HUES48 (cell line): ENCODE results near the gene KITLG.

Experiments
- H3K27ac ChIP-seq: one replicate; pipeline ENCODE4 v1.7.0; 2013; ENCODE audit warnings: low read depth, low read length, inconsistent platforms
- H3K27me3 ChIP-seq: 2 replicates; pipeline ENCODE4 v1.6.1; 2013; ENCODE audit warnings: mild to moderate bottlenecking, low read length; ENCODE audit not compliant: control insufficient read depth, insufficient read depth
- H3K36me3 ChIP-seq: 2 replicates; pipeline ENCODE4 v1.6.1; 2013; ENCODE audit warnings: low read length; ENCODE audit not compliant: control insufficient read depth, insufficient read depth
- H3K4me1 ChIP-seq: 2 replicates; pipeline ENCODE4 v1.6.1; 2013; ENCODE audit warnings: mild to moderate bottlenecking, low read length; ENCODE audit not compliant: control insufficient read depth, insufficient read depth
- H3K4me3 ChIP-seq: 2 replicates; pipeline ENCODE4 v1.5.1; 2013; ENCODE audit warnings: mild to moderate bottlenecking, low read depth, low read length
- H3K9ac ChIP-seq: 2 replicates; pipeline ENCODE4 v1.6.1; 2013; ENCODE audit warnings: mild to moderate bottlenecking, low read depth, low read length, moderate library complexity
- H3K9me3 ChIP-seq: 2 replicates; pipeline ENCODE4 v1.6.1; 2013; ENCODE audit warnings: low read length; ENCODE audit not compliant: control insufficient read depth, insufficient read depth

Gene KITLG

DNA sequence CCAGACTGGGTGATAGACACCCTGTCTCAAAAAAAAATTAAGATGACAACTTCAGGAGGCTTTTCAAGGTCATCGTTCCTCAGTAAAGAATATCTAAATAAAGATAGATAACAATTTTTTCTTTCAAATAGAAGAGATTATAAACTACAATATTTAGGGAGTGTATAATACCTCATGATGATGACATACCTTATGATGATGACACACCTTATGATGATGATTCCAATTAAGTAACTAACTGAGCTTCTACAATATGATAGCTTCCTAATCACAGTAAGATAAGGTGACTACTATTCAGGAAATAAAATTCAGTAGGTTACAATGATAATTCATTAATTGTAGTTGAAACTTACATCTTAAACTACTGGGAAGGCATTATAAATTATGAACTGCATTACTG is 40.4 kb downstream of the KITLG start:
- Histone ChIP-seq H3K9ac (no peak overlapping the region), H3K27ac (no peak overlapping the region), H3K4me3 (no peak overlapping the region), H3K9me3 (no peaks in the 10 kb centered on the region), H3K27me3 (no peaks in the 10 kb centered on the region), H3K36me3 (peaks cover 11% of the 10 kb centered on the region; the same call in 1 of the 2 replicates), H3K4me1 (no peaks in the 10 kb centered on the region)

DNA sequence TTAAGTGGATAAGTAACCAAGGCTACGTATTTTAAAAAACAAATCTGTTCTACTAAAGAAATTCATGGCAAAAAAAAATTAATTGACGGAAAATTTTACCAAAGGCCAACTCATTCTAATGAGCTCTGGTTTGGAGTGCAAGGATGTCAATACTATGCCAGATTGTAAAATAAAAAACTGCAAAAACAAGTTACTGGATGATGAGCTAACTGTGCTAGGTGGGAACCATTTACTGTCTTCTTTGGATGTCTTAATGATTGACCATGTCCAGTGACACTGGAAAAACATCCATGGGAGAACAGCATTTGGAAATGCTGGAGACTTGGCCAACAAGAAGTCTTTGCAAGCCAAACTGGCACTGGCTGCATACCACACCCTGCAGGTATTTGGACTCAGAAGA is 41.6 kb downstream of the KITLG start:
- Histone ChIP-seq H3K27me3 (no peaks in the 10 kb centered on the region), H3K9me3 (no peaks in the 10 kb centered on the region), H3K9ac (no peak overlapping the region), H3K4me1 (no peaks in the 10 kb centered on the region), H3K36me3 (peaks cover 11% of the 10 kb centered on the region; the same call in 1 of the 2 replicates), H3K27ac (no peak overlapping the region), H3K4me3 (no peak overlapping the region)

DNA sequence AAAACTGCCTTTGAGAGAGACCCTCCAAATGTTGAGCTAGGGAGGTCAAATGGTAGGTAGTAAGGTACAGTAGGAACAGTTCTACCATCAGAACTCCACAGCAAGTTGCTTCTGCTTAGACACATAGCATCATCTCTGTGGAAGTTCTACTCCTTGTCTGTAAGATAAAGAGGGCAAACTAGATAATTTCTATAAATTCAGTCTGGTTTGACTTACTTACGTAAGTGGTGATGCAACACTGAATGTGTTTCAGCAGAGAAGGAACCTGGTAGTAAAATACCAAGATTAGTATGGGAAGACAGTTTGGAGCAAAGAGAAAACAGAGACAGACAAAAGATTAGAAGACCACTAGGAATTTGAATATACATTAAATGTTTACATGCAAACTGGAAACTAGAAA is 42.0 kb downstream of the KITLG start:
- no peaks in the 10 kb centered on the region for H3K4me1 ChIP-seq
- no peak overlapping the region for H3K4me3 ChIP-seq
- no peaks in the 10 kb centered on the region for H3K9me3 ChIP-seq
- peaks cover 11% of the 10 kb centered on the region; the same call in 1 of the 2 replicates for H3K36me3 ChIP-seq
- no peak overlapping the region for H3K27ac ChIP-seq
- H3K9ac ChIP-seq, result no peak overlapping the region
- no peaks in the 10 kb centered on the region for H3K27me3 ChIP-seq

DNA sequence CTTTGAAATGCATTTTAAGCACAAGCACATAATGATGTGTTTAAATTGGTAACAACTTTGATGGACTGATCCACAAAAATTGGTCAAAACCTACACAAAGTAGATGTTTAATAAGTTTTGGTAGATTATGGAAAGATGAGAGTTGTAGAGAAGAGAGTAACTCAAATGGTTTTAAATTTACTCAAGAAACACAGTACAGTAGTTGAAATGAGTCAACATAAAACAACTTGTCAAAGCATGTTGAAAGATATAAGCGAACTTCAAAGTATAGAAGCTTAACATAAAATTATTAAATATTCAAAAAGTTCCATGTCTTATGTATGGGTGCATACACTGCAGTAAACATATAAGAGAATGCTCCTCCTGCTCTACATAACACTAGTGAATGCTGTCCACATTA is 49.4 kb downstream of the KITLG start:
- Histone ChIP-seq H3K9me3 (no peaks in the 10 kb centered on the region), H3K36me3 (no peaks in the 10 kb centered on the region), H3K27me3 (no peaks in the 10 kb centered on the region), H3K4me1 (peaks cover 8% of the 10 kb centered on the region; the same call in 1 of the 2 replicates), H3K27ac (no peak overlapping the region), H3K9ac (no peak overlapping the region), H3K4me3 (no peak overlapping the region)

DNA sequence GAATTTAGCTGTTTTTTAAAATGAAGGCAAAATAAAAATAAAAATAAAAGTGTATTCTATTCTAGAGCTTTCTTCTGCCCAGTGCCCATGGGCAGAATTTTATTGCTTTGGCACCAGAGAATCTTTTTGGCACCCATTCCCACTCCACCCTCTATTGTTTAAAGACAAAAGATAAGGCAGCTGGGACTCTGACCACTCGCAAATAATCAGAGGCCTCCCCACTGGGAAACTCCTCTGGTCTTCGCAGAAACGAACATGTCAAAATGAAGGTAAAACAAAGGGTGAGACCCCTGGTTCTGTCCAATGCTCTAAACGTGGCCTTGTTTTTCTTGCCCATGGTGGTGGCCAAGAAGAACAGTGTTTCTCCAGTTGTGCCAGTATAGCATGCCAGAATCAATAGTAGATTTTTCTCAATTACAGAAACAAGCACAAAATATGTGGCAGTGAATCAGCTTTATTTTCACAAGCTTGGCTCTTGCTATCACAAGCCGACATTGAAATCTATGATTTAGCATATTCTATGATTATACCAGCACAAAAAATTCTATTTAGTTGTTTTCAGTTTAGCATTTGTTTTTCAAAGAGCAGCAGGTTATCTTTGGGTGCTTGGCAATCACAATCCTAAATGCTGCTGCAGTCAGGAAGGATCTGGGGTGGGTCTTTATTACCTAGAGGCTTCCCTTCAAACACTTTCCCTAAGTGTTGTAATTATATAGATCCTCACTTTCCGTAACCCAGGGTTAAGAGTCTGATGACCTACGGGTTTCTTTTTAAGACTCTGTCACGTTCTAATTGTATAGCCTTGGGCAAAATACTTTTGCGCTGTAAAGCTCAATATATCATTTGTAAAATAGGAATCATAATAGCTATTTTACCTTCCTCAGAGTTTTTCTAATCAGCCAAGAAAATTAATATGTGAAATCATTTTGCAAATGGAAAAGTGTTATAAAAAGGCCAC is 50.5 kb downstream of the KITLG start:
- no peak overlapping the region for H3K27ac ChIP-seq
- H3K9me3 ChIP-seq, result no peaks in the 10 kb centered on the region
- H3K9ac ChIP-seq, result no peak overlapping the region
- peaks cover 8% of the 10 kb centered on the region; the same call in 1 of the 2 replicates for H3K4me1 ChIP-seq
- no peaks in the 10 kb centered on the region for H3K36me3 ChIP-seq
- H3K27me3 ChIP-seq, result no peaks in the 10 kb centered on the region
- H3K4me3 ChIP-seq, result no peak overlapping the region

DNA sequence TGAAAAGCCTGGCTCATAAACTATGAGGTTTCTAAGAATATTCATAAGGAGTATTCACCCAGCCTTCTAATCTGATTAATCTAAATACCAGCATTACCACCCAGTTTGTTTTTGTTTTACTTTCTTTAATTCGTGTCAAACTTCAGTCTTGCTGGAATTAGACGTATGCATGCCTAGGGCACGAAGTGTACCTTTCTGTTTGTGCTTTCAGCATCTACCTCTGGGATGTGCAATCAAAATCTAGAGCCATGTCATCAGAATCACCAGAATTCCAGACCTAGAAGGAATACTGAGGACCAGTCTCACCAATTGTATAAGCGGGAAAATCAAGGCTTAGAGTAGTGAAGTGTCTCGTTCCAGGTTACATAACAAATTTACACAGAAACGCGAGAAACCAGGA is 57.3 kb downstream of the KITLG start:
- H3K9me3 ChIP-seq, result no peaks in the 10 kb centered on the region
- no peaks in the 10 kb centered on the region for H3K36me3 ChIP-seq
- H3K4me3 ChIP-seq, result no peak overlapping the region
- peaks cover 8% of the 10 kb centered on the region; the same call in 1 of the 2 replicates for H3K4me1 ChIP-seq
- no peak overlapping the region for H3K9ac ChIP-seq
- H3K27me3 ChIP-seq, result no peaks in the 10 kb centered on the region
- H3K27ac ChIP-seq, result no peak overlapping the region

DNA sequence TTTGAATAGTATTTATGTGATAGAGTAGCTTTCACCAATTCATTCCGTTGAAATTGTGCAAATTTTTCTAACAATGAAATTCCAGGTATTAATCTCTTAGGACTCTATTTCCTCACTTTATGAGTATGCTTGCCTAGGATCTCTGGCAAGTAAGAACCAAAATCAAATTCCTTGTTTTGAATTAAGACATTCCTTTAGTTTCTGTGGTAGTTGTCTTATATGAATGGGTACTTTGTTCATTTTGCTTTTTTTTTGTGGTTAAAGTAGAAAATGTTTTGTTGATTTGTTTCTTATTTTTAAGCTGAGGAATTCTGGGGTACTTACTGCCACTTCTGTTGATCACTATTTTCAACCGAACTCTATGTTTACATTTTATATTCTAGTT is 59.8 kb downstream of the KITLG start:
- H3K27me3 ChIP-seq, result no peaks in the 10 kb centered on the region
- no peak overlapping the region for H3K27ac ChIP-seq
- no peaks in the 10 kb centered on the region for H3K36me3 ChIP-seq
- H3K9ac ChIP-seq, result no peak overlapping the region
- H3K4me3 ChIP-seq, result no peak overlapping the region
- peaks cover 8% of the 10 kb centered on the region; the same call in 1 of the 2 replicates for H3K4me1 ChIP-seq
- H3K9me3 ChIP-seq, result no peaks in the 10 kb centered on the region

DNA sequence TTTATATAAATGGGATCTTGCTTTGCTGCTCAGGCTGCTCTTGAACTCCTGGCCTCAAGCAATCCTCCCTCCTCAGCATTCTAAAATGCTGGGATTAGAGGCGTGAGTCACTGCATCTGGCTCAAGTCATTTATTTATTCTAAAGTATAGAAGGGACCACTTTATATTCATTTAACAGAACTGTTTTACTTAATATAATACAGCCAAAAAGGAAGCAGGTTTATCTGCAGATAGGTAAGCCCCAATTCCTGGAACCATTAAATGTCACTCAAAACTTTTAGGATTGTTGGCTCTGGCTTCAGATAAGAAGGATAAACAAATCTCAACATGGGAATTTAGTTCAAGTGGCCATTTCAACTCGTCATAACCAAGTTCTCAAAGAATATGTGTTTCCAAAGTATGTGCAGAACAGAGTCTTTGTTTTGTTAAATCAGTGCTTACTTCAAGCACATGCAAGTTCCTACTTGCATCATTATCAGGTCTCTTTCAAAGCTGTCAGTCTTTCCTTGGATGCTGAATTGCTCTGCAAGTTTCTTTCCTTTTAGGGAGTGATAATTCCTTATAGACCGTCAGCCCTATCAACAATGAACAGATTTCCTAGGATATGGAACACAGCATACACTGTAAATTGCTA is 60.4 kb downstream of the KITLG start:
- no peaks in the 10 kb centered on the region for H3K27me3 ChIP-seq
- peaks cover 8% of the 10 kb centered on the region; the same call in 1 of the 2 replicates for H3K4me1 ChIP-seq
- H3K9ac ChIP-seq, result no peak overlapping the region
- H3K27ac ChIP-seq, result no peak overlapping the region
- no peaks in the 10 kb centered on the region for H3K9me3 ChIP-seq
- H3K4me3 ChIP-seq, result no peak overlapping the region
- H3K36me3 ChIP-seq, result no peaks in the 10 kb centered on the region

DNA sequence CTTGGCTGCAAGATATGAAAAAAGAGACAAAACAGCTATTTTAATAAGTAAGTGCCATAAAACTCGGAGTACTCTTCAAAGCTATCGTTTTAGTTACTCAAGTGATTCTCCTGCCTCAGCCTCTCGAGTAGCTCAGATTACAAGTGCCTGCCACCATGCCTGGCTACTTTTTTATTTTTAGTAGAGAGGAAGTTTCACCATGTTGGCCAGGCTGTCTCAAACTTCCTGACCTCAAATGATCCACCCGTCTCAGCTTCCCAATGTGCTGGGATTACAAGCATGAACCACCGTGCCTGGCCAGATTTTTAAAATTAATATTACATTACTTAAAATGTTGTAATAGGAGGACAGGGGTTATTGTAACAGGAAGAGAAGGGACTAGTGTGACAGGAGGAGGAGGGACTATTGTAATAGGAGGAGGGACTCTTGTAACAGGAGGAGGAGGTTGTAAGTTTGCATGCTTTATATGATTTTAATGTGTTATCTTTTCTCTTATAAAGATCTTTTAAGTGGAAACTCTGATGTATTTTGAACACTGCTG is 61.3 kb downstream of the KITLG start:
- Histone ChIP-seq H3K36me3 (no peaks in the 10 kb centered on the region), H3K4me1 (peaks cover 8% of the 10 kb centered on the region; the same call in 1 of the 2 replicates), H3K27ac (no peak overlapping the region), H3K9ac (no peak overlapping the region), H3K4me3 (no peak overlapping the region), H3K9me3 (no peaks in the 10 kb centered on the region), H3K27me3 (no peaks in the 10 kb centered on the region)

DNA sequence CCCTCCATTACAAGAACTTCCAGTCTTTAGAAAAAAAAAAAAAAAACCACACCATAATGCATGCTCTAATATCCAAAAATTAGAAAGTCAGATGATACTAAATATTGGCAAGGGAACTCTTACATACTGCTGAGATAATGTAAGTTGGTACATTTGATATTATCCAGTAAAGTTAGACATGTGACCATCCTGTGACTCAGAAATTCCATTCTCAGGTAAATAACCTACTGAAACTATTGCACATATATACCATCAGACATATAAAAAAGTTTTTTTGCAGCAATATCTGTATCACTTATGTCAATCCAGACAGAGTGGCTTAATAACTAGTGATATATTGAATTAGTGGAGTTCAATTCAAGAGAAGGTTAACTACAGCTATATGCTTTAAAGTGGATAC is 63.5 kb downstream of the KITLG start:
- Histone ChIP-seq H3K36me3 (no peaks in the 10 kb centered on the region), H3K27me3 (no peaks in the 10 kb centered on the region), H3K27ac (no peak overlapping the region), H3K9ac (no peak overlapping the region), H3K4me1 (peaks cover 8% of the 10 kb centered on the region; the same call in 1 of the 2 replicates), H3K9me3 (no peaks in the 10 kb centered on the region), H3K4me3 (no peak overlapping the region)

DNA sequence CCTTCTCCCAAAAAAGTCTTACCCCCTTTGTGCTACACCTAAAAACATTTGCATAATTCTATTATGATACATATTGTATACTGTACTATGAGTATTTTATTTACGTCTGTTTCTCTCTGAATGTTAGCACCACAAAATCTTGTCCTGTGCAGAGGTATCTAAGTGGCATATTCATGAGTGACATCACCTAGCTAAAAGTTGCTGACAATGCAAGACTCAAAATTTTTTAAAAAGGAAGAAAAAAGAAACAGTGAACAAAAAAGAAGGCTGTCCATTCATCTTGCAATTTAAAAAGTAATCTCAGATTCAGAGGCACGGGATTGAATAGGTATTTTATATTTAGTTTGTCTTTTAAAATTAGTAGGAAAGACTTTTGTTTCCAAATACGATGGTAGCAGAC is 69.4 kb downstream of the KITLG start:
- Histone ChIP-seq H3K4me1 (no peaks in the 10 kb centered on the region), H3K4me3 (no peak overlapping the region), H3K27ac (no peak overlapping the region), H3K36me3 (peaks cover 3% of the 10 kb centered on the region), H3K9me3 (no peaks in the 10 kb centered on the region), H3K27me3 (no peaks in the 10 kb centered on the region), H3K9ac (no peak overlapping the region)
